GM10248 (cell line): ENCODE results near the gene ATAD3B.

Source experiments
- CTCF ChIA-PET: fragments of 300-600 bp; sonication (Branson Sonifier 250); formaldehyde crosslinking; extraction: SDS; loops from one replicate; lab custom pipeline; 2021; ENCODE audit warnings: antibody characterized with exemption; lab: Yijun Ruan, JAX
- POLR2A ChIA-PET: fragments of 350-650 bp; sonication (Branson Sonifier 250); formaldehyde crosslinking; extraction: SDS; loops from one replicate; lab custom pipeline; 2020; ENCODE audit warnings: antibody characterized with exemption; lab: Yijun Ruan, JAX
- DNase-seq: peaks from one replicate; pipeline ENCODE4 v3.0.0; 2012; ENCODE audit errors: extremely low spot score
- TF ChIP-seq, protein P1 (sequence below): IDR thresholded peaks from 2 replicates; pipeline ENCODE4 v1.5.1; 2012; ENCODE audit warnings: mild to moderate bottlenecking, low read depth; ENCODE audit errors: extremely low read depth, missing control alignments, control extremely low read depth

The ATAD3B gene, protein sequence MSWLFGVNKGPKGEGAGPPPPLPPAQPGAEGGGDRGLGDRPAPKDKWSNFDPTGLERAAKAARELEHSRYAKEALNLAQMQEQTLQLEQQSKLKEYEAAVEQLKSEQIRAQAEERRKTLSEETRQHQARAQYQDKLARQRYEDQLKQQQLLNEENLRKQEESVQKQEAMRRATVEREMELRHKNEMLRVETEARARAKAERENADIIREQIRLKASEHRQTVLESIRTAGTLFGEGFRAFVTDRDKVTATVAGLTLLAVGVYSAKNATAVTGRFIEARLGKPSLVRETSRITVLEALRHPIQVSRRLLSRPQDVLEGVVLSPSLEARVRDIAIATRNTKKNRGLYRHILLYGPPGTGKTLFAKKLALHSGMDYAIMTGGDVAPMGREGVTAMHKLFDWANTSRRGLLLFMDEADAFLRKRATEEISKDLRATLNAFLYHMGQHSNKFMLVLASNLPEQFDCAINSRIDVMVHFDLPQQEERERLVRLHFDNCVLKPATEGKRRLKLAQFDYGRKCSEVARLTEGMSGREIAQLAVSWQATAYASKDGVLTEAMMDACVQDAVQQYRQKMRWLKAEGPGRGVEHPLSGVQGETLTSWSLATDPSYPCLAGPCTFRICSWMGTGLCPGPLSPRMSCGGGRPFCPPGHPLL

DNA sequence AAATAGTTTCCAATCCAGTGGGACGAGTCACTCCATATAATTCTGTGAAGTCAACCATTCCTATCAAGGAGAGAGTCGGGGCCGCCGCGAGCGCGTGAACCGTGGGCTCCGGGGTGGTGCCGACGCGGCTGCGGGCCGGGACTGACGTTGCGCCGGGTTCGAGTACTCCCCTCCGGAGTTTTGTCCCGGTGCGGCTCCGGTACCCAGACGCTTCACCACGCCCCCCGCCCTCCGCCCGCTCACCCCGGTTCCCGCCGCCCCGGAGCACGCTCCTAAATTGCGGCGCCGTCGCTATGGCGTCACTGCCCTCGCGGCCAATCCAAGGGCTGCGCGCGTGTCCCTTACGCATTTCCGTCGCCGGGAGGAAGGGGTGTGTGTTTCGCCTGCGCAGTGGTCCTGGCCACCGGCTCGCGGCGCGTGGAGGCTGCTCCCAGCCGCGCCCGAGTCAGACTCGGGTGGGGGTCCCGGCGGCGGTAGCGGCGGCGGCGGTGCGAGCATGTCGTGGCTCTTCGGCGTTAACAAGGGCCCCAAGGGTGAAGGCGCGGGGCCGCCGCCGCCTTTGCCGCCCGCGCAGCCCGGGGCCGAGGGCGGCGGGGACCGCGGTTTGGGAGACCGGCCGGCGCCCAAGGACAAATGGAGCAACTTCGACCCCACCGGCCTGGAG lies at the start of gene ATAD3B:
Gene ATAD3B (plus strand): TSS at position 377 of the 664 bp plus-strand sequence. CDS start 120 bp downstream, at position 497.
- POLR2A ChIA-PET = no interaction called here
- CTCF ChIA-PET = no interaction called here
- TF ChIP-seq, protein P1, sequence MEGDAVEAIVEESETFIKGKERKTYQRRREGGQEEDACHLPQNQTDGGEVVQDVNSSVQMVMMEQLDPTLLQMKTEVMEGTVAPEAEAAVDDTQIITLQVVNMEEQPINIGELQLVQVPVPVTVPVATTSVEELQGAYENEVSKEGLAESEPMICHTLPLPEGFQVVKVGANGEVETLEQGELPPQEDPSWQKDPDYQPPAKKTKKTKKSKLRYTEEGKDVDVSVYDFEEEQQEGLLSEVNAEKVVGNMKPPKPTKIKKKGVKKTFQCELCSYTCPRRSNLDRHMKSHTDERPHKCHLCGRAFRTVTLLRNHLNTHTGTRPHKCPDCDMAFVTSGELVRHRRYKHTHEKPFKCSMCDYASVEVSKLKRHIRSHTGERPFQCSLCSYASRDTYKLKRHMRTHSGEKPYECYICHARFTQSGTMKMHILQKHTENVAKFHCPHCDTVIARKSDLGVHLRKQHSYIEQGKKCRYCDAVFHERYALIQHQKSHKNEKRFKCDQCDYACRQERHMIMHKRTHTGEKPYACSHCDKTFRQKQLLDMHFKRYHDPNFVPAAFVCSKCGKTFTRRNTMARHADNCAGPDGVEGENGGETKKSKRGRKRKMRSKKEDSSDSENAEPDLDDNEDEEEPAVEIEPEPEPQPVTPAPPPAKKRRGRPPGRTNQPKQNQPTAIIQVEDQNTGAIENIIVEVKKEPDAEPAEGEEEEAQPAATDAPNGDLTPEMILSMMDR = no peak
- peak; percentile 96 for DNase-seq

DNA sequence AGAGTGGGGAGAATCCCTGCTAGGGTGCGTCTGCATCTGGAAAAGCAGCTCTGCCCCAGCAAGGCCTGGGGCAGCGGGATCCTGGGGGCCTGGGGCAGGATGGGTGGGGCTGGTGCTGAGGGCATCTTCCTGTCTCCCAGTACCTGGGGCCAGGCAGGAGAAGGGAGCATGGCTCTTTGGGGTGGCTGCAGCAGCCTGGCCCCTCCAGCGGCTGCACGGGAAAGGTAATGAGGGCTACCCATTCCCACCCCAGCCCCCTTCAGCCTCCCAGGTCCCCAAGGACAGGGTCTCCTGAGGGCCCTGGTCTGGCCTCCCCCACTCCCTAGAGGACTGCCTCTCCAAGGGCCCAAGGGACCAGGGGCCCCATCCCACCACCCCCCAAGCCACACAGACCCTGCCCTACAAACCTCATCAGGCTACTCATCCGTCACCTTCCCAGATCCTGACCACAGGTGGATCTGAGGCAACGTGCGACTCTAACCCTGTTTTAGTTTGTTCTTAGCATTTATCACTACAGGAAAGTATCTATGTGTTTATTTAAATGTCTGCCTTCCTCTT lies 49.6 kb upstream of the ATAD3B start:
- TF ChIP-seq, protein P1 = no peak
- DNase-seq = peak; percentile 13
- ChIA-PET CTCF (interaction anchor here (1.4 kb wide), 1 partner anchor 19 kb away, joined by 7 read pairs; no protein-coding TSS in a partner anchor), POLR2A (no interaction called here)

DNA sequence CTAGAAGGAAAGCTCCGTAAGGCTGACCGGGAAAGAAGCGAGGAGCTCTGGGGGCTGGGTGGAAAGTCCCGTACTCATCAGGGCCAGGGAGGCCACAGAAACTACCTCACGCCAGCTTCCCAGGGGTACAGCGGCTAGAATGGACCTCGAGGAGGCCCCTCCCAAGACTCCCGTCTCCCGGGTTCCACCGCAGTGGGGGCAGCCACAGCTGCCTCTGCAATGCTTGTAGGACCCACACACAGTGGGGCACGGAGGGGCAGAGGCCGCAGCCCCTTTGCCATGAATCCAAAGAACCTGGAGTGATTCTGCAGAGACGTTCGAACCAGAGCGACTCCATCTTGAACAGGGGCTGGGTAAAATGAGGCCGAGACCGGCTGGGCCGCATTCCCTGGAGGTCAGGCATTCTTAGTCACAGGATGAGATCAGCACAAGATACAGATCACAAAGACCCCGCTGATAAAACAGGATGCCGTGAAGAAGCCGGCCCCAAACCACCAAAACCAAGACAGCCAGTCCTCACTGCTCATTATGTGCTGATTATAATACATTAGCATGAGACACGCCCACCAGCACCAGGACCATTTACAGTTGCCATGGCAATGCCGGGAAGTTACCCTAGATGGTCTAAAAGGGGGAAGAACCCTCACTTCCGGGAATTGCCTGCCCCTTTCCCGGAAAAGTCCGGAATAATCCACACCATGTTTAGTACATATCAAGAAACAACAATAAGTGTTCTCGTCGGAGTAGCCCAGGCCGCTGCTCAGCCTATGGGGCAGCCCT lies 48.9 kb upstream of the ATAD3B start:
- DNase-seq = peak; percentile 15
- TF ChIP-seq, protein P1 = no peak
- ChIA-PET CTCF (interaction anchor here (1.5 kb wide), 1 partner anchor 14 kb away, joined by 5 read pairs; no protein-coding TSS in a partner anchor), POLR2A (no interaction called here)

DNA sequence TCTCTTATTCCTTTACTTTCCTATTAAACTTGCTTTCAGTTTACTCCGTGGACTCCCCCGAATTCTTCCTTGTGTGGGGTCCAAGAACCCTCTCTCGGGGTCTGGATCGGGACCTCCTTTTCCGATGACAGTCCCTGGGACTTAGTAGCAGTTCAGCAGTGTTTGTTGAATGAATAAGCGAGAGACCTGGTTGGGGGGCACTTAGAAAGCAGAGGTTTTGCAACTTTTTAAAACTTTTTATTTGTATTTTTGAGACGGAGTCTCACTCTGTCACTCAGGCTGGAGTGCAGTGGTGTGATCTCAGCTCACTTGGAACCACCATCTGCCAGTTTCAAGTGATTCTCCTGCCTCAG lies 48.3 kb upstream of the ATAD3B start:
- CTCF ChIA-PET = interaction anchor here (1.5 kb wide), 1 partner anchor 14 kb away, joined by 5 read pairs; no protein-coding TSS in a partner anchor
- no peak for DNase-seq
- TF ChIP-seq, protein P1 = no peak
- POLR2A ChIA-PET = no interaction called here

DNA sequence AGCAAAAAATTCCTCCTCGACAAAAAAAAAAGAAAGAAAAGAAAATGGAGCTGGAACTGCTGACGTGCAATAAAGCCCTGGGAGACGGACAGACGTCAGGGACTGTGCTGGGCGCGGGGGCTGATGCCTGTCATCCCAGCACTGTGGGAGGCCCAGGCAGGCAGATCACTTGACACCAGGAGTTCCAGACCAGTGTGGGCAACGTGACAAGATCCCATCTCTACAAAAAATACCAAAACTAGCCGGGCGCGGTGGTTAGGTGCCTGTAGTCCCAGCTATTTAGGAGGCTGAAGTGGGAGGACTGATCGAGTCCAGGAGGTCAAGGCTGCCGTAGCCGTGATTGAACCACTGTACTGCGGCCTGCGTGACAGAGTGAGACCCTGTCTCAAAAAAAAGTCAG lies 46.9 kb upstream of the ATAD3B start:
- ChIA-PET CTCF (no interaction called here), POLR2A (no interaction called here)
- TF ChIP-seq, protein P1 = no peak
- no peak for DNase-seq
